NCI-H526 treated with DMSO at 0.1 percent for 48 hours (cell line): Measurements from ENCODE around the gene STK32B.
"Not testable (repeated sequence)": the region's sequence is repeated elsewhere in the genome, so short reads cannot be mapped to it uniquely, and the experiment has no call there.

Experiments used
- DNase-seq: peaks from one replicate; lab custom pipeline; 2025; lab: John Stamatoyannopoulos, UW

STK32B gene

DNA sequence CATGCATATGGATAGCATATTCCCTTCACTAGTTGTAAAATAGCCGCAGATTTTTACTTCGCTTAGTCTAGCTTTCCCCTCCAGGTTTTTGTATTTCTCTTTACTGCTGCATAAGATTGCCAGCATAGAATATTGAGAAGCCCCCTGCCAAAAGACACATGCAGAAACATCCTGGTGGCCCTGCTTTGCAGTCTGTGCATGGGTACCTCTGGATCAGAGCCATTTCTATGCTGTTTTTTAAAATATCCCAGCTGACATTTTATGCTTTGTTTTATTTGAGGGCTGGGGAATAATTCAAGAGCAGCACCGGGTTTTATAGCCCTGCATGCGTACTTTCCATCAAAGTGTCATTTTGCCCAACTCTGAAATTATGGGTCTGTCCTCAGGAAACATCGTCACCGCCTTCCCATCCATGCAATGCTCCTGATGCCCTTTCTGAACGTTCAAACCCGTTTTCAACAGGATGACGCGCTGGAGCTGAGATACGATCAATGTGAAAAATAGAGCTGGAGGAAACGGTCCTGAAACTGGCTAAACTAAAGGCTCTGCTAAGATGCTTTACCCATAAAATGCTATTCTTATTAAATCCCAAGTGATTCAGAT lies 342.7 kb downstream of the STK32B start:
- DNase-seq: no peak

DNA sequence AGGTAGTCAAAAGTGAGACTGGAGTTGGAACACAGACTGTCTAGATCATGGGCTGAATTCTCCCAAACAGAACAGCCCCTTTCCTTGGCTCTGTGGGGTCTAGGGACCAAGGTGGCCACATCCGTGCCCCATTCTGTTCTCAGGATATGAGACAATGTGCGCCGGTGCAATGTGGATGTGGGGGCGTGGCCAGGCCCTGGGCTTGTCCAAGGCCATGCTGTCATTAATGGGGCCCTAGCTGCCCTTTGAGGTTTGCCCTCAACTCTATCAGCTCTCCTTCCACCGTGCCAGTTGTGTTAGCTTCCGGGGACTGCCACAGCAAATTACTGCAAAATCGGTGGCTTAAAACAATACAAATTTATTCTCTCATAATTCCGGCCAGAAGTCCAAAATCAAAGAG lies 344.5 kb downstream of the STK32B start:
- no peak for DNase-seq

DNA sequence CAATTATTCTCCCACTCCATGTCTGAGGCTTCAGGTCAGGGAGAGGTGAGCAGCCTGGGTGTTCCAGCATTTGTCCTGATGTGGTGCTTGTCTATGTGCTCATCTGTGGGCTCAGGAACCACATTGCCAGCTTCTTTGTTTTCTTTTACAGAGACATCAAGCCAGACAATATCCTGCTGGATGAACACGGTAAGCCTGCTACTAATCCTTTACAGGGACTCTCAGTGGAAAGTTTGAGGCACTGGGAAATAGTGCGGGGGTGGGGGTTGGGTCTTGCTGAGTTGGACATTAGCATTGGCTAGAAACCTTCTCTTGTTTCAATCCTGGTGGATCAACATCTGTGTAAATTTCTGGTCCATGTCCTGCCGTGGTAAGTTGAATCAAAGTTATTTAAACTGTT lies 346.8 kb downstream of the STK32B start:
- no peak for DNase-seq

DNA sequence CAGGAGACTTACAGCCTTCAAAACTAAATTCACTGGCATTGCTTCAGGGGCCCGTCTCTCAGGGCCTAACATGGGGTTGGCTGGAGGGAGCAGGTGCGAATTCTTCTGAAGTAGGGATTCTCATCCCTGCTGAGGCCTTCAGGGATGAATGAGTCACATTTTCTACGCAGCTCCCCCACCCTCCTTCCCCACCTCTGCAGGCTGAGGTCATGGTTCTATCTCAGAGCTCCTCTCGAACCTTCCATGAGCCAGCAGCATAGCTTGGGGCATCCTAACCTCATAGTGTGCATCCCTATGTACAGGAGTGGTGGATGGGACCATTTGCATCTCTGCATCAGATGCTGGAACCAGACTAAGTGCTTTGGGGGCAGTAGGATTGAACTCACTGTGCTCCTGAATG lies 347.8 kb downstream of the STK32B start:
- no peak for DNase-seq

DNA sequence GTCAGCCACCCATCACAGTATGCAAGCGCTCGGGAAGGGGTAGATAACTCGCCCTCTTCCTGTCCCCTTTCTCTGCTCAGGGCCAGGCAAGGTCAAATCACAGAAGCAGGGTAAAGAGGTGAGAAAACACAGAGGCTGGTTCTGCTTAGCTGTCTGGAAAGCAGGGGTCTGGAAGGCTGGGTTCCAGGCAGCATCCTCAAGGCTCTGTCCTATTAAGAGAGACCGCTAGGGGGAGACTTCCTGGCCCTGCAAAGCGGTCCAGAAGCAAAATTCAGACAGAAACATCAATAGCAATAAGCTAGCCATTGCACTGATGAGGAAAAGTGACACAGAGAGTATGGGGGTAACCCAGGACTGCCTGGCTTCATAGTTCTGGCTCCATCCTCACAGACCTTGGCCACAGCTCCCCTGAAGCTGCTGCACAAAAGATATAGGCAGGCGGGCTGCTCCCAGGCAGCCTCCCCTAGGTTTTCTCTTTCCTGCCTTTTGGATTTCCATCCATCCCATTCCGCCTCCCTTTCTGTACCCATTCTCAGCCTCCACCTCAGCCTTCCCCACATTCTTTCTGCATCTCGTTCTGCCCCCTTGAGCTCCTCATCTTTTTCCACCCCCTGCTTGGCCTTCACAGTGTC lies 348.6 kb downstream of the STK32B start:
- DNase-seq: no peak

DNA sequence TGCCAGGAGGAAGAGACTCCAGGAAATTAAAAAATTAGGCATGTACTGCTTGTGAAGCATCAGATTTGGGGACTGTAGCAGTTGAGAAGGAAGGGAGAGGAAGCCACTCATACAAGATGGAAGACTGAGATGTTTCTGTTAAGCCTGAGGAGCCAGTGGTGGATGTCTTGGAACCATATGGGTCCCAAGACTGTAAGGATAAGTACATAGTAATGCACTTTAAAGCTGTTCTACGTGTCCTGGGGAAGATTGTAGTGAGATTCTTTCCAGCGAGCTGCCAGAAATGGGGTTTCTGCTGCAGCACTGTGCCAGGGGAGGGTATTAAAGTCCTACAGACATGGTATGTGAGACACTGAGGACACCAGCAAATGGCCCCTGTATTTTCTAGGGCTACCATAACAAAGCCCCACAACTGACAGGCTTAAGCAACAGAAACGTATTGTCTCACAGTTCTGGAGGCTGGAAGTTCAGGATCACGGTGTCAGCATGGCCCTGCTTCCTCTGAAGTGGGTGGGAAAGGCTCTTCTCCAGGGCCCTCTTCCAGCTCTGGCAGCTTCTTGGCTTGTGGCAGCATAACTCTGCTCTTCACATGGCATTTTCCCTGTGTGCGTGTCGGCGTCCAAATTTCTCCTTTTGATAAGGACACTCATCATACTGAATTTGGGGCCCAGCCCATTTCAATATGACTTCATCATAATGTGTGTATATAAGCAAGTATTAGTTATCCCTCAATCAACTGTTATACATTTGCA lies 352.6 kb downstream of the STK32B start:
- DNase-seq: no peak

DNA sequence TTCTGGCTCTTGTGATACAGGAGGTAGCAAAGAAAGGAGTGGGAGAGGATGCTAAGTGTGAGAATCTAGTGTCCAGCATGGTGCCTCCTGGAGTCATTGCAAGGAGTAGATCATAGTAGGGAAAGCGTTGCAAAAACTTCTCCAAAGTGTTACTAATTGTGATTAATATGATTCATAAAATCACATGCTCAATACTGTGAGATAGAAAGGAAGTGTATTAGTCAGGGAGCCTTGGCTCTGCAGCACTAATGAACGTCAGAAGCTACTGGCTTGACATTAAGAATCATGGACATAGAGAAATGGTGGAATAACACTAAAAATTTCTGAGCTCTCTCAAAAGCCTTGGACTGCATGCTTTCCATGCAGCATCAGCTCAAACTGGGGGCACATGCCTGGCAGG lies 358.0 kb downstream of the STK32B start:
- no peak for DNase-seq

DNA sequence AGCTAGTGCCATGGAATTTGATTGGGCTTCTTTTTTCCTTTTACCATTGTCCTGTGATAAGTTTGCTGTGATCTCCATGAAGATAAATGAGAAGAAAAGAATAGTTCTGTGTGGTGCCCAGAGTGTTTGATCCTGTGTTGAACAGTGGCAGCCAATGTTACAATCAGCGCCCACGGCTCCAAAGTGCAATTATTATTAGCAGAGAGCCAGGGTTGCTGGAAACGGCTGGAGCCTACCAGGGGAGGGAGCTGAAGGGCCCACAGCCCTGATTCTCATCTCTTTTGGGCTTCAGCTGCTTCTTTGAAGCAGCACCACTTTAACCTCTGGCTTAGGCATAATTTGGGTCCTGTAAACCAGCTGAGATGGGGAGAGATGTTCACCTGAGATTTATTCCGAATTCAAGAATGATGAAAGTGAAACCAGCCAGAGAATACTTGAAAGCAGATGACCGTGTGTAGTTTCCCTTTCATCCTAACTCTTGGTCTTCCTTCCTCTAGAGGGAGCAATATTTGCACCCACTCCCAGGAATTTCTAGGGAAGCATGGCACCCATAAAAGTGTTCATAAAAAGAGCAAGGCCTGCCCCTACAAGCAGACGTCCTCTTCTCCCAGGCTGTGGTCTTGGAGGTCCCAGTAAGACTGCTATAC lies 358.8 kb downstream of the STK32B start:
- DNase-seq: no peak

DNA sequence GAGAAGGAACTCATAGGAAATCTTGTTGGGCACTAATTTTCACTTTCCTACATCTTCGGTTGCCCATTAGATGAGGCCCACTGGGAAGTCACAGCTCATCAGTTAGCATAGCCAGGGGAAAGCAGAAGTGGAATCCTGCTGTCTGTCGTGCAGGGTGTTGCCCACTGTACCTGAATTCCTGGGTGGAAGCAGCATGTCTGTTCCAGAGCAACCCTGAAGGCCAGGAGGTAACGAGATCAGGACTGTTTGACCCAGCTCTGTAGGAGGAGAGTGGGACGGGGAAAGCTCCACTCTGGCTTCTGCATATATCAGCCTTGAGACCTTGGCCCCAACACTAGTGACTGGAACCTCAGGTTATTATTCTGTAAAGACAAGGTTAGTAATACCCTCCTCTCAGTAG lies 361.0 kb downstream of the STK32B start:
- no peak for DNase-seq

DNA sequence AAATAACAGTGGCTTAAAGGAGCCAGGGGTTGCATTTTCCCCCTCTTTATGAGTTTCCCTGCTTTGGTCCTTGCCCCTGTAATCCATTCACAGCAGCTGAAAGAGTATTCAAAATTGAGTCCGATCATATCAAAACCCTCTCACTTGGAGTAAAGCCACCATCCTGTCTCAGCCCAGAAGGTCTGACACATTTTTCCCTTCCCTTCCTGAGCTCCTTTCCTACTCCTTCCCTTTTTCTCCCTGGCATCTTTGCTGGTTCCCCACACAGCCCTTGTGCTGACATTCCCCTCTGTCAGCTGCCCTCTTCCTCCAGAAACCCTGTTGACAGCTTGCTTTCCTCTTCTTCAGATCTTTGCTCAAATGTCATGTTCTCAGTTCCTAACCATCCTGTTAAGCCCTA lies 361.5 kb downstream of the STK32B start:
- DNase-seq: no peak

DNA sequence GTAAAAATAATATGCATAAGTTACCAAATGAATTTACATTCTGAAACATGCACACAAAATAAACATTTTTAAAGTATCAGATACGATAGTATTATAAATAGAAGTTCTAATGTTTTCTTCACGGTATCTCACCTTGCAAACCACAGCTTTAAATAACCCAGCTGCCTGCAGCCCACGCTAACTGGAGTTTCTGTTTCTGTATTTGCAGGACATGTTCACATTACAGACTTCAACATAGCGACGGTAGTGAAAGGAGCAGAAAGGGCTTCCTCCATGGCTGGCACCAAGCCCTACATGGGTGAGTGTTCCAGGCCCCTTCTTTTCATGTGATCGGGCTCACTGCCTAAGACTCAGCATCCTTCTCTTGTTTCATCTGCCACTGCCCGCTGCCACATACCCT lies 365.4 kb downstream of the STK32B start:
- peak; percentile 8 for DNase-seq

DNA sequence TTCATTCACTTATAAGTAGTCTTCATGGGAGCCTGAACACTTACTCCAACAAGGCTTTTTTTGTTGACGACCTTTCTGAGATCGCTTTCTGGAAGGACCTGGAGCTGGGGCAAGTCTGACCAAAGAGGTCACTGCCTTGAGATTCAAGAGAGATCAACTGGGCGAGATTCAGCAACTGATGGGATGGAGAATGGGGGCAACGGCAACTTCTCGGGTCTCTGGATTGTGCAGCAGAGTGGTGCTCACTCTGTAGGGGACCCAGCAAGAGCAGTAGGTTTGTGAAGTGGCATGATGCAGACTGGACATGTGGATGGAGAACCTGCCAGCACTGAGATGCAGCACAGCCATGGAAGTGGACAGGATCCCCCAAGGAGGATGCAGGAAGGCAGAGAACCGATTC lies 369.0 kb downstream of the STK32B start:
- no peak for DNase-seq

DNA sequence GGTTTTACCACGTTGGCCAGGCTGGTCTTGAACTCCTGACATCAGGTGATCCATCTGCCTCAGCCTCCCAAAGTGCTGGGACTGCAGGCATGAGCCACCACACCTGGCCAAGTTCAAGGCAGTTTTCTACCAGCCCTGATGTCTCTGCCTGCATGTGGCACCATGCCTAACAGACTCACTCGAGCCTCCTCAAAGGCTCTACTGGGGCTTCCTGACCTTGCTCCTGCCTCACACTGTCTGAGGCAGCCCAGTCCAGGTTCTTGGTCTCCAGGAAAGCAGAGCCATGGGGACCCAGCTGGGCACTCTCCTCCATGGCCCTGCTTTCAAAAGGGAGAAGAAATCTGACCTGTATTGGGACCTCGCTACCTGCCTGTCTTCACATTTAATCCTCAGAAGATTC lies 370.1 kb downstream of the STK32B start:
- no peak for DNase-seq

DNA sequence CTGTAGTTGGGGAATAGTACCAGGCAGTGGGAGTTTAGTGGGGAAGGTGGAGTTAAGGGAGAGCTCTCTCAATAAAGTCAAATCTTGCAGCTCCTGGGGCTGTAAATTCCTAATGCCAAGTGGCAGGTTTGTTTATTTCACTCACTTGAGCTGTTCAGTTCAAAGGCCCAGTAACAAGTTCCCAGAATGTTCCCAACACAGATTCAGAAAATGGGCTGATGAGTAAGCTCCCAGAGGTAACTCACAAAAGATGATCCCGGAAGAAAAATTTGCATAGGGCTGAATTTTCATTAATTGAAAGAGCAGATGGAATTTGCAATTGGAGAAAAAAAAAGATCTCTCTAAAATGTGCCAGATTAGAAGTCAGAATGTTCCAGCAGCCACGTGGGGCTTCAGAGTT lies 370.9 kb downstream of the STK32B start:
- peak; percentile 55 for DNase-seq

DNA sequence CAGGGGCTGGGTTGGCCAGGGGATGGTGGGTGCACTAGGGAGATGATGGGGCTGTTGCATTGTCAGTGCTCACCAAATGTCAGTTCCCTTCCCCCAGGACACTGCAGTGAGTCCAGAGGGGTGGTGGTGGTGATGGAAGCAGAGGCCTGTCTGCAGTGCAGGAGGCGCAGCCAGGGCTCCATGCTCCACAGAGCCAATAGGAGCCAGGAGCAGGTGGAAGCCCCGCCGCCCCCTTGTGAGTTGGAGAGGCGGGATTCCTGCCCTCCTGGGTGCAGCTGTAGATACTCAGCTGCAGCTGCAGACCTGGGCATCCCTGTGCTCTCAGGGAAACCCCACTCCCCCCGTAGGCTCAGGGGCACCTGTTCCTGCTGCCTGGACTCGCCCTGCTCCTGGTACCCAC lies 372.4 kb downstream of the STK32B start:
- no peak for DNase-seq

DNA sequence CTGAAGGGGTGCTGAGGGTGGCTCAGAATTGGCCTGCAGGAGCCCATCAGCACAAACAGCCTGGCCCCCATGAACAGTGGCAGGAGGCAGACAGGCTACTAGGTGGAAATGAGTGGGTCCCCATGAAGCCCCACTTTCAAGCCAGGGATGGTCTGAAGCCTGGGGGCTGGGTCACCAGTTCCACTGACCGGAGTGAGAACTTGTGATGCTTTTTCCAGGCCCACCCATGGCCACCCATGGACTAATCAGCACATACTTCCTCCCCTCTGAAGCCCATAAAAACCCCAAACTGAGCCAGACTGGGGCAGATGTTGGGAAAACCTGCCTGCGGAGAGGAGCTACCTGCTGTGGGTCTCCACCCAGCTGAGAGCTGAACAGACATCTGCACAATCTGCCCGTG lies 372.9 kb downstream of the STK32B start:
- DNase-seq: no peak

DNA sequence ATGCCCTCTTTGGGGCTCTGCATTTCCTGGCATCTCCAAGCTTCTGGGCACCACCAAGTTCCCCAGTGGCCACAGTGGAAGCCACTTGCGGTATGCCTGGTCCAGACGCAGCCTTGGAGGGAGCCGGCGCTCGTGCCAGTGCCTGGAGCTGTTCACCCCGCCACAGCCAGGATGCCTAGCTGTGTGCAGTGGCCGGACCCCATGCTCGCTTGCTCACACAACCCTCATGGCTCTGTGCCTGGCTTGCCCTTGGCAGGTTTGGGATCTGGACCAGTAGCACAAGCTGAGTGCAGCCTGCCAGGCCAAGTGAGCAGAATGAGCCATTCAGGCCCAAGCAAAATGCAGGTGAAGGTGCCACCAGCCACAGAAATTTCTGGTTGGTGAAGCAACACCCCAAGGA lies 373.6 kb downstream of the STK32B start:
- DNase-seq: no peak

DNA sequence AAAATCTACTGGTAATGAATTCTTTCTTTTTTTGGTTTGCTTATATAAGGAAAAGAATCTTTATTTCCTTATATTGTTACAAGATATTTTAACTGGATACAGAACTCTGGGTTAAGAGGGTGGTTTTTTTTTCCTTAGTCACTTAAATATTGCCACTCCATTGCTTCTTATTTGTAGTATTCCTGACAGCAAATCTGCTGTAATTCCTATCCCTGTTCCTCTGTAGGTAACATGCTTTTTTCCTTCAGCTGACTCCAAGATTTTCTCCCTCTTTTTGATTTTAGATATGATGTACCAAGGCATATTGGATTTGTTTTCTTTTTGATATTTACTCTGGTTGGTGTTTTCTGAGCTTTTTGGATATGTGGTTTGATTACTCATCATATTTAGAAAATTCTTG lies 378.5 kb downstream of the STK32B start:
- no peak for DNase-seq

DNA sequence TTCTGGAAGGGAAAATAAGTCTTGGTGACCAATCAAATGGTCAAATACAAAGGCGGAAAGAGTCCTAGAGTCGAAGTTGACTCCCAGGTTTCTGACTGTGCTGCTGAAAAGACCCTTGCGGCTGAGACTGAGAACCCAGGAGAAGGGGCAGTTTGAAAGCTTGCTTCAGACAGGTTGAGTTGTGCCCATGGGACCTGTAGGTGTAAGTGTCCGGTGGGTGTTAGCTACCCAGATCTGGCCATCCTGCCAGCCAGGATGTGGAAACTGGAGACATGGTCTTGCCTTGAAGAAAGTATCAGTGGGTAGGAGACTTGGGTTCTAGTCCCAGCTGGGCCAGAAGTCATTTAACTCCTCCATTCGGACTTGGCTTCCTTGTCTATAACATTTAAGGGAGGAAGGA lies 381.9 kb downstream of the STK32B start:
- no peak for DNase-seq

DNA sequence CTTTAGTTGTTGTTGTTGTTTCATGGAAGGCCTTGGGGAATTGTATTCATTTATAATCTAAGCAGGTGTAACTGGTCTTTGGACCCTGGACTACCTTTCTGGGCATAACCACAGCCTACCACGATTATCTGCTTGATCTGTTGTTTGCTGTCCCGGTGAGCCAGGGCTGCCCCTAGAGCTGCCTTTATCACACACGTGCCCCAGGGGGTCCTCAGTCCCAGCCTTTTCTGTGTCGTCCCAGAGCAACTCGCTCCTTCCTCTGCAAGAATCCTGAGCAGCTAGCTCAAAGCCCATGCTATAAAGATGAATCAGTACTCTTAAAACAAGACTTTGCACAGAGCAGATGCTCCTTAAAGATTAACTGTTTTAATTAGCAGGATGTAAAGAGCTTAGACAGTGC lies 383.9 kb downstream of the STK32B start:
- no peak for DNase-seq

DNA sequence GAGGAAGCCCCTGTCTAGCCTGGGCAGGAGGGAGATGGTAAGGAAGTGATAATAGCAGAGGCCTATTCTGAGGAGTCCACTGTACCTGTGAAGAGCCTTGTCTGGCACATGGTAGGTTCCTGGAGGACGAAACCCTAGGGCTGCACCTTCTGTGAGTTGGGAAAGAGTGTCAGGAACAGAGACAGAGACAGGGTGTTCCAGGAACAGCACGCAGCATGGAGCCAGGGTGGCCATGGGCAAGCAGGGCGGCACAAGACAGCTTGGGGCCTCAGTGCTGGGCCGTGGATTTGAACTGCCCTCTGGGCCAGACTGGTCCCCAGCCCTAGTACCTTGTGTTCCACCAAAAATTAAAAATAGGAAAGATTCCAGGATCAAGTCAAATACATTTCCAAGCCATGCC lies 384.5 kb downstream of the STK32B start:
- DNase-seq: no peak

DNA sequence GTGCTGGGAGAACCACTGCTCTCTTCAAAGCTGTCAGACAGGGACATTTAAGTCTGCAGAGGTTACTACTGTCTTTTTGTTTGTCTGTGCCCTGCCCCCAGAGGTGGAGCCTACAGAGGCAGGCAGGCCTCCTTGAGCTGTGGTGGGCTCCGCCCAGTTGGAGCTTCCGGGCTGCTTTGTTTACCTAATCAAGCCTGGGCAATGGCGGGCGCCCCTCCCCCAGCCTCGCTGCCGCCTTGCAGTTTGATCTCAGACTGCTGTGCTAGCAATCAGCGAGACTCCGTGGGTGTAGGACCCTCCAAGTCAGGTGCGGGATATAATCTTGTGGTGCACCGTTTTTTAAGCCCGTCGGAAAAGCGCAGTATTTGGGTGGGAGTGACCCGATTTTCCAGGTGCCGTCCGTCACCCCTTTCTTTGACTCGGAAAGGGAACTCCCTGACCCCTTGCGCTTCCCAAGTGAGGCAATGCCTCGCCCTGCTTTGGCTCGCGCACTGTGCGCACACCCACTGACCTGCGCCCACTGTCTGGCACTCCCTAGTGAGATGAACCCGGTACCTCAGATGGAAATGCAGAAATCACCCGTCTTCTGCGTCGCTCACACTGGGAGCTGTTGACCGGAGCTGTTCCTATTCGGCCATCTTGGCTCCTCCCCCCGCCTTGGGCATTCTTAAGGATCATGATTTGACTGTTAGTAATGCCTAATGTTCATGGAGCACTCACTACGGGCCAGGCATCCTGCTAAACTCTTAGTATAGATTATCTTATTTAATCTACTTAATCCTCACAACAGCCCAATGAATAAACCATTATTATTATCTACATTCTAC lies 392.9 kb downstream of the STK32B start:
- DNase-seq: not testable (repeated sequence)
